B cell (primary cell): ENCODE measurements around the gene IFRD1. TPM values are rescaled to one million over a fixed set of nuclear protein-coding genes. Genes with fewer than 3 reads are reported as not detected.
"Not testable (repeated sequence)": the region's sequence is repeated elsewhere in the genome, so short reads cannot be mapped to it uniquely, and the experiment has no call there.

Experiments
- ATAC-seq: fragments of 200-7000 bp; cut with Tn5 transposase; one replicate; pipeline ENCODE4 v1.10.0; 2021; ENCODE audit warnings: low read depth, mild to moderate bottlenecking, moderate number of reproducible peaks, moderate library complexity
- CTCF ChIA-PET: fragments of 350-600 bp; sonication (Branson Sonifier 250); formaldehyde crosslinking; loops from one replicate; lab custom pipeline; 2021; ENCODE audit warnings: antibody characterized with exemption, inconsistent platforms; lab: Charles Lee
- POLR2A ChIA-PET: fragments of 350-600 bp; sonication (Branson Sonifier 250); formaldehyde crosslinking; loops from one replicate; lab custom pipeline; 2021; ENCODE audit warnings: antibody characterized with exemption; lab: Charles Lee
- DNase-seq: peaks from one replicate; pipeline ENCODE4 v3.0.0; 2013
- H2AFZ ChIP-seq: 2 replicates; pipeline ENCODE4 v1.6.1; 2012; ENCODE audit warnings: mild to moderate bottlenecking, low read depth, low read length; ENCODE audit not compliant: insufficient read depth, poor library complexity, severe bottlenecking
- H3K27ac ChIP-seq, 2 donors: 1 replicate in 1 of 2; 2 replicates in 1 of 2; pipeline ENCODE4 v1.5.1; 2012 to 2013; ENCODE audit warnings: low read length in 2 of 2, mild to moderate bottlenecking in 2 of 2, moderate library complexity in 1 of 2
- H3K27me3 ChIP-seq, 4 experiments: fragments of 200-600 bp in 1 of 4; sonication (generic) in 1 of 4; replicated peaks in 1 of 4; 1 replicate in 2 of 4; 2 replicates in 2 of 4; pipeline versions ENCODE4 v1.6.1 to v1.7.0; 2013 to 2016; ENCODE audit warnings: low read length in 3 of 4, mild to moderate bottlenecking in 2 of 4, mixed read lengths in 1 of 4, moderate library complexity in 1 of 4; ENCODE audit not compliant: insufficient read depth in 4 of 4, control insufficient read depth in 3 of 4; ENCODE audit errors: control extremely low read depth in 1 of 4
- H3K36me3 ChIP-seq, 2 experiments: replicated peaks in 1 of 2; 1 replicate in 1 of 2; 2 replicates in 1 of 2; pipeline versions ENCODE4 v1.6.1 to v1.7.1; 2013; ENCODE audit warnings: low read length in 1 of 2; ENCODE audit not compliant: insufficient read depth in 2 of 2, control insufficient read depth in 1 of 2; ENCODE audit errors: control extremely low read depth in 1 of 2, extremely low read depth in 1 of 2
- H3K4me1 ChIP-seq, 2 donors: fragments of 200-600 bp in 1 of 2; sonication (generic) in 1 of 2; 1 replicate in 1 of 2; 2 replicates in 1 of 2; pipeline versions ENCODE4 v1.5.1 to v1.6.1; 2013 to 2017; ENCODE audit warnings: low read length in 2 of 2; ENCODE audit not compliant: control insufficient read depth in 2 of 2, insufficient read depth in 2 of 2
- H3K4me2 ChIP-seq: replicated peaks from 2 replicates; pipeline ENCODE3; 2012; ENCODE audit warnings: mild to moderate bottlenecking, low read depth, low read length; ENCODE audit not compliant: poor library complexity, severe bottlenecking
- H3K4me3 ChIP-seq, 5 experiments: fragments of 200-600 bp in 1 of 5; sonication (generic) in 1 of 5; 1 replicate in 3 of 5; 2 replicates in 2 of 5; pipeline versions ENCODE4 v1.5.1 to v1.7.0; 2011 to 2016; ENCODE audit warnings: low read length in 4 of 5, mild to moderate bottlenecking in 4 of 5, low read depth in 2 of 5, control low read depth in 1 of 5, moderate library complexity in 1 of 5; ENCODE audit not compliant: insufficient read depth in 1 of 5; ENCODE audit errors: control extremely low read depth in 1 of 5, extremely low read depth in 1 of 5
- H3K79me2 ChIP-seq: fragments of 200-600 bp; sonication (generic); one replicate; pipeline ENCODE4 v1.6.0; 2016; ENCODE audit warnings: low read length; ENCODE audit not compliant: control insufficient read depth, insufficient read depth
- H3K9ac ChIP-seq: fragments of 200-600 bp; sonication (generic); 2 replicates; pipeline ENCODE4 v1.6.1; 2017; ENCODE audit warnings: mild to moderate bottlenecking, low read length, moderate library complexity
- H3K9me3 ChIP-seq, 3 donors: one replicate each; pipeline versions ENCODE4 v1.6.1 to v1.7.1; 2013; ENCODE audit warnings: low read length in 2 of 3; ENCODE audit not compliant: control insufficient read depth in 2 of 3, insufficient read depth in 1 of 3; ENCODE audit errors: control extremely low read depth in 1 of 3
- H4K20me1 ChIP-seq: 2 replicates; pipeline ENCODE4 v1.6.0; 2012; ENCODE audit warnings: mild to moderate bottlenecking, low read length; ENCODE audit not compliant: insufficient read depth, control insufficient read depth, poor library complexity, severe bottlenecking
- H3K27ac Mint-ChIP-seq: one replicate; pipeline ENCODE4 v1.8.0; 2021; ENCODE audit warnings: mixed read lengths
- H3K27me3 Mint-ChIP-seq: one replicate; pipeline ENCODE4 v1.8.0; 2021; ENCODE audit warnings: mixed read lengths
- H3K4me1 Mint-ChIP-seq: one replicate; pipeline ENCODE4 v1.8.0; 2021; ENCODE audit warnings: mixed read lengths
- H3K4me3 Mint-ChIP-seq: one replicate; pipeline ENCODE4 v1.8.0; 2021; ENCODE audit warnings: mixed read lengths
- H3K9me3 Mint-ChIP-seq: one replicate; pipeline ENCODE4 v1.8.0; 2022; ENCODE audit warnings: mixed read lengths; ENCODE audit not compliant: insufficient read depth
- CTCF ChIP-seq: fragments of 200-600 bp; IDR thresholded peaks from one replicate; pipeline ENCODE4 v1.8.0; 2022; ENCODE audit warnings: antibody characterized with exemption, mild to moderate bottlenecking
- EZH2 ChIP-seq: IDR thresholded peaks from 2 replicates; pipeline ENCODE4 v1.6.1; 2012; ENCODE audit warnings: borderline replicate concordance, low read depth, mild to moderate bottlenecking, moderate library complexity, low read length; ENCODE audit not compliant: insufficient read depth, poor library complexity, severe bottlenecking
- WGBS: methylation state at CpG from one replicate; pipeline ENCODE4 v1.1.5; 2013; ENCODE audit warnings: missing lambda C conversion rate; ENCODE audit not compliant: insufficient coverage; 5-methylcytosine and 5-hydroxymethylcytosine counted together
- intact Hi-C: fragments of 100-400 bp; cut with micrococcal nuclease; formaldehyde crosslinking; loops from one replicate; pipeline ENCODE4 v1.10.0; 2022
- polyA plus RNA-seq: library from polyadenylated mRNA; depleted of rRNA; stranded (reverse); fragments of >200 nt; gene quantifications from 2 replicates; pipeline ENCODE4 v1.2.3, GENCODE V29; 2012
- total RNA-seq, 2 donors: library from RNA; stranded (reverse); fragments of 120-200 nt in 1 of 2; gene quantifications; 1 replicate in 1 of 2; 2 replicates in 1 of 2; pipeline versions ENCODE4 v1.2.3 to v1.2.4, GENCODE V29; 2013 to 2022

IFRD1 gene
- total and polyA plus RNA-seq, 2 donors (not counting 1 experiment from before 2014, with no cell fraction given), result 54.1 to 106 TPM

GRCh38 chr7:112515989-112516388 lies 65.7 kb downstream of the IFRD1 start:
- H3K27me3 ChIP-seq, result no peaks in the 10 kb centered on the region
- ChIA-PET POLR2A (no interaction called here), CTCF (no interaction called here)
- no peak overlapping the region for H2AFZ ChIP-seq
- H3K4me1 ChIP-seq, result no peaks in the 10 kb centered on the region
- DNase-seq (no peak), ATAC-seq (no peak)
- H4K20me1 ChIP-seq, result no peaks in the 10 kb centered on the region
- H3K27me3 Mint-ChIP-seq, result peaks cover 32% of the 10 kb centered on the region
- H3K4me3 ChIP-seq, result no peak overlapping the region
- no peak for TF ChIP-seq EZH2
- no peak for TF ChIP-seq CTCF
- intact Hi-C loops, result no loop called here
- no peak overlapping the region for H3K4me3 Mint-ChIP-seq
- H3K36me3 ChIP-seq, result no peaks in the 10 kb centered on the region
- no peaks in the 10 kb centered on the region for H3K9me3 ChIP-seq
- no peaks in the 10 kb centered on the region for H3K4me1 Mint-ChIP-seq
- 92% methylated on average over 4 of the region's 5 CpGs for WGBS
- no peak overlapping the region for H3K27ac ChIP-seq
- no peak overlapping the region for H3K4me2 ChIP-seq
- H3K9me3 Mint-ChIP-seq, result no peaks in the 10 kb centered on the region
- no peak overlapping the region for H3K9ac ChIP-seq
- H3K79me2 ChIP-seq, result no peaks in the 10 kb centered on the region
- H3K27ac Mint-ChIP-seq, result no peak overlapping the region

- POLR2A ChIA-PET, H3K27me3 ChIP-seq, intact Hi-C loops, H3K9ac ChIP-seq, H4K20me1 ChIP-seq, H3K79me2 ChIP-seq, ATAC-seq, CTCF ChIA-PET, H3K9me3 Mint-ChIP-seq, H3K27ac Mint-ChIP-seq, H3K4me3 ChIP-seq, H3K36me3 ChIP-seq, H3K27ac ChIP-seq, DNase-seq, H2AFZ ChIP-seq, H3K4me1 ChIP-seq, H3K9me3 ChIP-seq, H3K4me1 Mint-ChIP-seq, H3K4me2 ChIP-seq, H3K4me3 Mint-ChIP-seq: not testable (repeated sequence)
- WGBS, result 72% methylated on average over 2 of the region's 5 CpGs
- peaks cover 32% of the 10 kb centered on the region for H3K27me3 Mint-ChIP-seq
Measured at GRCh38 chr7:112516418-112516817, 66.2 kb downstream of the IFRD1 start.
